Frontal cortex (tissue), 4 donors: Measurements from ENCODE around the gene SNX6. TPM values are rescaled to one million over a fixed set of nuclear protein-coding genes. Genes with fewer than 3 reads are reported as not detected.
"Not testable (repeated sequence)": the region's sequence is repeated elsewhere in the genome, so short reads cannot be mapped to it uniquely, and the experiment has no call there.

Experiments used
- DNase-seq, 2 donors: peaks; one replicate each; pipeline ENCODE4 v3.0.0; 2012; ENCODE audit warnings: low spot score in 2 of 2
- FAIRE-seq: peaks from 2 replicates; lab custom pipeline; 2012; peaks lifted over from hg19 to GRCh38; lab: Jason Lieb, UNC
- total RNA-seq: library from RNA; depleted of rRNA; stranded (reverse); fragments of >200 nt; gene quantifications from one replicate; pipeline ENCODE4 v1.2.3, GENCODE V29; 2014
- donor health status: control.
- donor health status: control.
- donor health status: control.

SNX6 gene
- total RNA-seq, 1 donor from 2014 or later, result 104 TPM

GRCh38 chr14:34580381-34580780 lies 49.6 kb downstream of the SNX6 start:
- FAIRE-seq (no peak), DNase-seq (no peak)

GRCh38 chr14:34571771-34572170 lies 58.2 kb downstream of the SNX6 start:
- DNase-seq, result no peak
- no peak for FAIRE-seq

DNA sequence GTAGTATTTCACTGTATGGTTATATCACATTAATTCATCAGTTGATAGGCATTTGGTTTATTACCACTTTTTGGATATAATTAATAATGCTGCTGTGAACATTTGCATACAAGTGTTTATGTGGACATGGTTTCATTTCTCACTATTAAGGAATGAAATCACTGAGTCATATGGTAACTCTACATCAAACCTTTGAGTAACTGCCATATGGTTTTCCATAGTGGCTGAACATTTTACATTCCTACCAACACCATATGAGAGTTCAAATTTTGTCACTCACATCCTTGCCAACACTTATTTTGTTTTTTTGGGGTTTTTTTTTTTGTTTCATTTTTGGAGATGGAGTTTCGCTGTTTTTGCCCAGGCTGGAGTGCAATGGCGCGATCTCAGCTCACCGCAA lies 60.2 kb downstream of the SNX6 start:
- DNase-seq (no peak), FAIRE-seq (no peak)

GRCh38 chr14:34568803-34569202 lies 61.1 kb downstream of the SNX6 start:
- DNase-seq, result no peak
- no peak for FAIRE-seq

GRCh38 chr14:34562776-34563150 lies 67.2 kb downstream of the SNX6 start:
- no peak for FAIRE-seq

DNA sequence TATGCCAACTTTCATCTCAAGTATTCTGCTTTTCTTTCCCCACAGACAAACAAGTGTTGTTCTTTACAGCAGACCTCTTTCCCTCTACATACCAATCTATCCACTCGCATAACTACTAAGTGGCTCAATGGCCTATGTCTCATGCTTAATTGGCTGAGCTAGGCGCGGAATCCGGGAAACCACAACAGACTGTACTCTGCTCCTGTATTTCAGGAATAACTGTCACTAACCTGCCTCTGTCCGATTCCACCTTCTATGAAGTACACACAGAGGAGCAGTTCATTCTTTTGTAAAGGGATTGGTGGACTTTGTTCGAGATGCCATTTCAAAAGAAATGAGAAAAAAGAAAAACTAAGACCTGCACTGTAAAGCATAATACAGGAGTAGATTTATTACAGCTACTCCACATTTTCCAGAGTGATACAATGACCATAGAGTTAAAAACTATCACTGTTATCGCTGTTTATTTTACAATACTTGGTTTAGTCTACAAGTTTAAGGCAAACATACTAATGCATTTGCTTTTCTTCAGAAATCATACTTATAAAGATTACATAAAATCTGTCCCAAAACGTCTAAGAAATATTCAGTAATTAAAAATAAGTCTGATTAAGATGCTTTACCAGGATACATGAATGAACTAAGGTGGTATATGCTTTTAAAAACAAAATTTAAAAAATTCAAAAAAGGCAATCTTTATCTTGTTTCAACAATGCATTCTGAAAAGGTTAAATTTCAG lies 67.7 kb downstream of the SNX6 start:
- FAIRE-seq, DNase-seq: not testable (repeated sequence)

More at GRCh38 chr14:34562776-34563150, 67.2 kb downstream of the SNX6 start:
- no peak for DNase-seq

DNA sequence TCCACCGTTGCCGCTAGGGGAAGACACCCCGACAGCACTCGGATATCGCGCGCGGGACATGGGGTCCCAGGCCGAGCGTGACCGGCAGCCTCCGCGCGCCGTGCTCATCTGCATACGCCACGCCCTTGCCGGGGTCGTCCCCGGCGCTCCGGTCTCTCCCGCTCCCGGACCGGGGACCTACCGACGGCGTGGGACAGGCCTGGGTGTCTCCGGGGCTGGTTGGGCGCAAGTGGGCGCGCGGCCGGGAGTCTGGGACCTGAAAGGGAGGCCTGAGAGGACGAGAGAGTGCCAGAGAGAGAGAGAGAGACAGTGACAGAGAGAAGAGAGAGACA lies 73.5 kb downstream of the SNX6 start:
- not testable (repeated sequence) for DNase-seq, FAIRE-seq

DNA sequence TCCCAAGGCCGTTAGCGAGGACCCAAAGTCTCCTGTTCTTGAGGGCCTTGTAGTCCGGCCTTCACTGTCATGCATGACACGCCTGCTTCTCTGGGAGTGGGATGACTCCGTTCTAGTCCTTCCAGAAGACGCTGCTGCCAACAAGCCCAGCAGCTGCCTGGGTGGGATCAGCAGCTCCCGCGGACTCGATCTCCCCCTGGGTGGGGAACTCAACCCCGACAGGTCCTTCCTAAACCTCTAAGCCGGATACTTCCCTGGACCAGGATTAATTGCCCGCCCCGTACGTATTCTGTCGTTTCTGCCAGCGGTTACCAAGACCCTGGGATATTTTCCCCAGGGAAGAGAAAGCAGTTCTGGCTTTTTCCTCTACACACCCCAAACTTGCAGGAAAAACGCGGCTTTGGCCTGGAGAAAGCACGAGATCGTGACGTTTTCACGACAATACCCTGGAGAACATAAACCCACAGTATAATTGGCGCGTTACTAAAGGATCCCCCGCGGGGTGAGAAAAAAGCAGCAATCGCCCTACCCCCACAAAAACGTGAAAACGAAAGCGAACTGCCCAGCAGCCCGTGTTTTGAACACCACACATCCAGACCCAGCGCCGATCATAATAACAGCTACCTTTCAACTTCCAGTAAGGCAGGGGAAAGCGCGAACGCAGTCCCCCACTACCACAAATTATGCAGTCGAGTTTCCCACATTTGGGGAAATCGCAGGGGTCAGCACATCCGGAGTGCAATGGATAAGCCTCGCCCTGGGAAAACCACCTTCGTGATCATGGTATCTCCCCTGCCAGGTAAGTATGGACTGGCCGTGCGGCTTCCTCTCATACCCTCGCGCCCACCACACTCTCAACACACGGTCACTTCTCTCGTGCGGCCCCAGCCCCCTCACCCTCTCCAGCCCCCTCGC lies 74.1 kb downstream of the SNX6 start:
- not testable (repeated sequence) for DNase-seq, FAIRE-seq

- FAIRE-seq (no peak), DNase-seq (no peak)
Observed at GRCh38 chr14:34554540-34555250, 75.3 kb downstream of the SNX6 start.

GRCh38 chr14:34549276-34549966 lies 80.5 kb downstream of the SNX6 start:
- FAIRE-seq, DNase-seq: not testable (repeated sequence)

- no peak for DNase-seq
- no peak for FAIRE-seq
Observed at GRCh38 chr14:34548472-34548981, 81.4 kb downstream of the SNX6 start.

- DNase-seq, FAIRE-seq: not testable (repeated sequence)
Observed at GRCh38 chr14:34547136-34547520, 82.8 kb downstream of the SNX6 start.

GRCh38 chr14:34546272-34547135 lies 83.4 kb downstream of the SNX6 start:
- DNase-seq, FAIRE-seq: not testable (repeated sequence)

- not testable (repeated sequence) for FAIRE-seq, DNase-seq
Observed at GRCh38 chr14:34540181-34541059, 89.5 kb downstream of the SNX6 start.

- no peak for FAIRE-seq
Observed at GRCh38 chr14:34539407-34540180, 90.4 kb downstream of the SNX6 start, which contains the start of gene EAPP. Gene EAPP, minus strand, starts transcription at chr14:34539701. Its CDS starts 73 bp downstream, at chr14:34539628.

GRCh38 chr14:34538871-34539406 lies 91.0 kb downstream of the SNX6 start:
- FAIRE-seq (no peak), DNase-seq (no peak)

More at GRCh38 chr14:34539407-34540180, 90.4 kb downstream of the SNX6 start, which contains the start of gene EAPP:
- peak; percentile 83 to 95 for DNase-seq
